ENCODE results near the gene FXYD1. TPM values are rescaled to one million over a fixed set of nuclear protein-coding genes. Genes with fewer than 3 reads are reported as not detected.

FXYD1 gene
- total and polyA plus RNA-seq, 2 donors (not counting 3 experiments of a cell fraction or from before 2014, with no cell fraction given) = not detected

DNA sequence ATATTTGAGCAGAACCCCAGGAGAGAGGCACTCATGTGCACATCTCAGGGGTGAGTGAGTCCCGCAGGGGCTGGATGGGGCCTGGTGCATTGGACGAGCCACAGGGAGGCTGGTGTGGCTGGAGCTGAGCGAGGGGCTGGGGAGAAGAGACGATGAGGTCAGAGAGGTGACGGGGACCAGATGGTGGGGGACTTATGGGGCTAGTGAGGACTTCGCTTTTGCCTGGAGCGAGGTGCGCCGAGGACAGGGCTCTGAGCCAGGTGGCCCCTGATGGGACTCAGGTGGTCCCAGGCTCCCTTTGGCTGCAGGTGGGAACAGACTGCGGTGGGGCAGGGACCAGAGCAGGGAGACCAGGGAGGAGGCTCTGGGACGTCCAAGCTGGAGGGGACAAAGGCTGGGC, 29.9 kb upstream of the FXYD1 start:
- Histone ChIP-seq H3K79me2 (ENCODE audit: control insufficient read depth, insufficient read depth, low read length) (no peaks in the 10 kb centered on the region), H3K27me3 (ENCODE audit: control insufficient read depth in 2 of 2, insufficient read depth in 2 of 2, low read length in 2 of 2) (no peaks in the 10 kb centered on the region), H4K20me1 (replicated peaks; ENCODE audit: control insufficient read depth, extremely low read depth, insufficient read depth, low read length) (no peaks in the 10 kb centered on the region), H3K36me3 (ENCODE audit: control insufficient read depth in 2 of 2, extremely low read depth in 1 of 2, insufficient read depth in 2 of 2, low read length in 2 of 2) (no peaks in the 10 kb centered on the region), H3K9me1 (replicated peaks; ENCODE audit: control insufficient read depth, extremely low read depth, insufficient read depth, low read length) (no peaks in the 10 kb centered on the region), H3K9me3 (replicated peaks; ENCODE audit: control insufficient read depth, insufficient read depth, low read length) (no peaks in the 10 kb centered on the region), H3K4me3 (replicated peaks in 1 of 3; ENCODE audit: insufficient read depth in 1 of 3, low read depth in 1 of 3, low read length in 3 of 3) (no peak overlapping the region), H3K4me2 (ENCODE audit: insufficient read depth, low read length) (no peak overlapping the region), H2AFZ (ENCODE audit: low read depth, low read length) (no peak overlapping the region), H3K4me1 (ENCODE audit: control insufficient read depth, extremely low read depth, insufficient read depth, low read length) (no peaks in the 10 kb centered on the region), H3K9ac (replicated peaks; ENCODE audit: extremely low read depth, insufficient read depth, low read length) (no peak overlapping the region), H3K27ac (ENCODE audit: insufficient read depth, low read depth, low read length) (no peak overlapping the region)
- ChIA-PET CTCF (no interaction called here), POLR2A (no interaction called here)
- no TSS peak for BruUV-seq (replicated peaks)
- TF ChIP-seq POLR2A (IDR thresholded peaks at IDR 0.05; ENCODE audit: low read depth, low read length) (no peak), EZH2 (IDR thresholded peaks at IDR 0.05; ENCODE audit: borderline replicate concordance, low read depth, low read length, severe bottlenecking) (no peak), GATA2 (IDR thresholded peaks at IDR 0.05; ENCODE audit: insufficient read depth, insufficient read length, low read depth, low read length) (no peak), MAX (IDR thresholded peaks at IDR 0.05; ENCODE audit: insufficient read depth, insufficient read length) (no peak), MYC (IDR thresholded peaks at IDR 0.05; ENCODE audit: low read depth, low read length) (no peak)
- DNase-seq (ENCODE audit: low read depth, low spot score) (no peak), FAIRE-seq (no peak)
- dilution Hi-C loops (cut with MboI; ENCODE audit: extremely low pct_ligation_motif_present, low sequenced_read_pairs) = no loop called here
- intact Hi-C loops (cut with micrococcal nuclease) = no loop called here

DNA sequence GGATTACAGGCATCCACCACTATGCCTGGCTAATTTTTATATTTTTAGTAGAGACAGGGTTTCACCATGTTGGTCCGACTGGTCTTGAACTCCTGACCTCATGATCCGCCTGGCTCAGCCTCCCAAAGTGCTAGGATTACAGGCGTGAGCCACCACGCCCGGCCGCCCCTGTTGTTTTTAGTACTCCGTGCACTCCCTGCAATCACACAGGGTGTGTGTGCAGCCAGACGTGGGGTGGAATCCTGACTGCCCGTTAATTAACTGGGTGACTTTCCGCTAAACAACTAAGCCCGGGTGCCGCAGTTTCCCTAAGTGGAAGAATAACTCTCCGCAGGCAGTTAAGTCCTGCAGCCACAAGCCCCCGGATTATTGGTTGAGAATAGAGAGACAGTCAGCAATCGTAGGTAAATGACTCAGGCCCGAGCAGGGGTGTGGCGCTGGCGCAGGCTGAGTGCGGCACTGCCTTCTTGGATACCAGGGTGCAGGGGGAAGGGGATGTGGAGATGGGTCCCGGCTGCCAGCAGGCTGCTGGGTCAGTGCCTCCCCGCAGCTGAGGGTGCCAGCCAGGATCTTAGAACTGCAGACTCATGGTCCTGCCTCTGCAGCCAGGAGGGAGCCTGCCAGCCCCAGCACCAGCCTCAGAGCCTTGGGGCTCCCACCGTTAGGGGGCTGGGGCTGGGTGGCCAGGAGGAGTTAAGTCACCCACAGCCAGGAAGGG, 29.1 kb upstream of the FXYD1 start:
- ChIA-PET CTCF (interaction anchor here (0.8 to 1.0 kb wide), 2 partner anchors 32 to 34 kb away, joined by 3 read pairs; partner anchors contain the start of gene FXYD7), POLR2A (no interaction called here)
- H3K36me3 ChIP-seq (ENCODE audit: control insufficient read depth in 2 of 2, extremely low read depth in 1 of 2, insufficient read depth in 2 of 2, low read length in 2 of 2) = no peaks in the 10 kb centered on the region
- H3K27me3 ChIP-seq (ENCODE audit: control insufficient read depth in 2 of 2, insufficient read depth in 2 of 2, low read length in 2 of 2) = no peaks in the 10 kb centered on the region
- H3K9ac ChIP-seq (replicated peaks; ENCODE audit: extremely low read depth, insufficient read depth, low read length) = no peak overlapping the region
- TF ChIP-seq POLR2AphosphoS5 (IDR thresholded peaks at IDR 0.05; ENCODE audit: insufficient read depth, low read depth, low read length) (no peak), JUN (IDR thresholded peaks at IDR 0.05; ENCODE audit: borderline replicate concordance, insufficient read depth, insufficient read length, low read depth) (no peak), MYC (IDR thresholded peaks at IDR 0.05; ENCODE audit: low read depth, low read length) (no peak)
- intact Hi-C loops (cut with micrococcal nuclease) = no loop called here
- FAIRE-seq (no peak), DNase-seq (ENCODE audit: low read depth, low spot score) (no peak)
- no peaks in the 10 kb centered on the region for H4K20me1 ChIP-seq (replicated peaks; ENCODE audit: control insufficient read depth, extremely low read depth, insufficient read depth, low read length)
- H3K79me2 ChIP-seq (ENCODE audit: control insufficient read depth, insufficient read depth, low read length) = no peaks in the 10 kb centered on the region
- BruUV-seq (replicated peaks) = no TSS peak
- H3K9me3 ChIP-seq (replicated peaks; ENCODE audit: control insufficient read depth, insufficient read depth, low read length) = no peaks in the 10 kb centered on the region
- dilution Hi-C loops (cut with MboI; ENCODE audit: extremely low pct_ligation_motif_present, low sequenced_read_pairs) = no loop called here
- H2AFZ ChIP-seq (ENCODE audit: low read depth, low read length) = no peak overlapping the region
- H3K9me1 ChIP-seq (replicated peaks; ENCODE audit: control insufficient read depth, extremely low read depth, insufficient read depth, low read length) = no peaks in the 10 kb centered on the region
- no peaks in the 10 kb centered on the region for H3K4me1 ChIP-seq (ENCODE audit: control insufficient read depth, extremely low read depth, insufficient read depth, low read length)
- H3K4me3 ChIP-seq (replicated peaks in 1 of 3; ENCODE audit: insufficient read depth in 1 of 3, low read depth in 1 of 3, low read length in 3 of 3) = no peak overlapping the region
- H3K27ac ChIP-seq (ENCODE audit: insufficient read depth, low read depth, low read length) = no peak overlapping the region
- H3K4me2 ChIP-seq (ENCODE audit: insufficient read depth, low read length) = no peak overlapping the region
